NCI-H345 (cell line): ENCODE measurements around the gene TMEM151A.
"Not testable (repeated sequence)": the region's sequence is repeated elsewhere in the genome, so short reads cannot be mapped to it uniquely, and the experiment has no call there.

Experiments
- DNase-seq: peaks from one replicate; lab custom pipeline; 2025; lab: John Stamatoyannopoulos, UW

Gene TMEM151A

DNA sequence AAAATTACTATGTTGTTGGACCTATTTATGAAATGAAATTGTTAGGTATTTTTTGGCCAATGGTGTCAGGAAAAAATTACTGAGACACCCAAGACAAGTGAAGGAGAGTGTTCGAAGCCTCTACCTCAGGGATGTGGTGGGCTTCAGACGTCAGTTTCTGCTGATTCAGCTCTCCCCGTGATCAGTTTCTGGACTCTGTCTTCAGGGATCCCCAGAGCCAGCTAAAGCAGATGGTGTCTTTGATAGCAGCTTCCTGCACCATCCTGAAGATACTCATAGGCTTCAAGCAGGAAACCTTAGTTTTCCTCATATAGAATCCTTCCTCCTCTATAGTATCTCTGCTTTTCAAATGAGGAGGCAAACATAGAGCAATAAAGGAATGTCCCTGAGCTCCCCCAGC, 17.8 kb downstream of the TMEM151A start:
- DNase-seq = no peak

- DNase-seq = no peak
Measured at GRCh38 chr11:66310324-66310723, 18.6 kb downstream of the TMEM151A start.

DNA sequence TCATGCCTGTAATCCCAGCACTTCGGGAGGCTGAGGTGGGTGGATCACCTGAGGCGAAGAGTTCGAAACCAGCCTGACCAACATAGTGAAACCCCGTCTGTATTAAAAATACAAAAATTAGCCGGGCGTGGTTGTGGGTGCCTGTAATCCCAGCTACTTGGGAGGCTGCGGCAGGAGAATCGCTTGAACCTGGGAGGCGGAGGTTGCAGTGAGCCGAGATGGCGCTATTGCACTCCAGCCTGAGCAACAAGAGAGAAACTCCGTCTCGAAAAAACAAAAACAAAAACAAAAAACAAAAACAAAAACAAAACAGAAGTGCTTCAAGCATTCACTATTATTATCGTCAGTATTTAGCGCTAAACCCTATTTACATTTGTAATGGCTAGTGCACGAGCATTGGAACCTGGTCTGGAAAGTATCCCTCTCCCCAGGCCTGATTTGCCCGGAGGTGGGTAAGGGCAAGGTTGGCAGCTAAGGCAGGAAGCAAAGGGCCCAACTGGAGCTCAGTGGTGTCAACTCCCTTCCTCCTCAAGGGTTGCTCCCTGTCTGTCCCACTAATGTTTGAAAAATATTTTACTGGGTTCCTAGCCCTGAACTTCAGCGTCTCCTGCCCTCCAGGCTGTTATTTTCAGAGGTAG, 19.2 kb downstream of the TMEM151A start:
- not testable (repeated sequence) for DNase-seq

DNA sequence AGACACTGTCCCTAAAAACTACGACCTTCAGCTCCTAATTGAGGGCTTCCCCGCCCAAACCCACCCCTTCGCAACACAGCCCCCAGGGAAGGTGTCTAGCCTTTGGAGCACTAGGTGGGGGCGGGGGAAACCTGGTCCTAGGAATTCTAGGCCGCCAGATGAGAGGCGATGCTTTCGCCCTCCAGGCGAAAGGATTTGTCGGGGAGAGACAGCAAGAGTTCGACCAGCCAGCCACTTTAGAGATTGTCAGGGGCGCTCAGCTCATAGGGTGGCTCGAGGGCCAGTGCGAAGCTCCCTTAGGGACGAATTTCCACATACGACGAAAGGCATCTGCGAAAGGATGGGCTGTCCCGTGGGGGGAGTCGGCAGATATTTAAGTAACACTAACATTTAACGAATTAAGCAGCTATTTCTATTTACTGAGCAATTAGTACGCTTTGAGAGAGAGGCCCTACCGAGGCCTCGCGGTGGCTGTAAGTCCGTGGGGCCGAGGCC, 19.8 kb downstream of the TMEM151A start:
- DNase-seq = no peak

DNA sequence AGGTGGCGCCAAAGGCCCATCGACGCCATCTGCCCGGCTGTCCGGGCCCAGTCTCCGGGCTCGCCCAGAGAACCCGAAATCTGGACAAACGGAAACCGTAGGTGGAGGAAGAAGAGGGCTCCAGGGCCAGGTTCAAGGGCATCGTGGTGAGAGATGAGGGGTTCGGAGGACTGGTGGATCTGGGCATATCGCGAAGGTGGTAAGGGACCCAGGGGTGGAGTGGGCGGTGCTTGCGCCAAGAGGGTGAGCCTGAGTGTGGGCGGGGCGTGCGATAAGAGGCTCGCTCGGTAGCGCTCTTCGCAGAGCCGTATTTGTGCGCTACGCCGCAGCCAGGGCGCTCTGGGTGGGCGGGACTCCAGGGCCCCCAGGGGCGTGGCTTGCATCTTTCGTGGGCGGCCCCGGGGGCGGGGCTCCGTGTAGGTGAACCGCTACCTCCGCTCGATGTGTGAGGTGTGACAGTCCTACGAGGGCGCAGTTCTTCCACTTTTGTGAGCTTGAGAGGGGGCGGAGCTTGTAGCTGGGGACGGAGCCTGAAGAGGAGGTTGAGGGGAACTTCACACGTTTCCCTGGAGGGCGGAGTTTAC, 20.4 kb downstream of the TMEM151A start:
- DNase-seq = peak; percentile 97

DNA sequence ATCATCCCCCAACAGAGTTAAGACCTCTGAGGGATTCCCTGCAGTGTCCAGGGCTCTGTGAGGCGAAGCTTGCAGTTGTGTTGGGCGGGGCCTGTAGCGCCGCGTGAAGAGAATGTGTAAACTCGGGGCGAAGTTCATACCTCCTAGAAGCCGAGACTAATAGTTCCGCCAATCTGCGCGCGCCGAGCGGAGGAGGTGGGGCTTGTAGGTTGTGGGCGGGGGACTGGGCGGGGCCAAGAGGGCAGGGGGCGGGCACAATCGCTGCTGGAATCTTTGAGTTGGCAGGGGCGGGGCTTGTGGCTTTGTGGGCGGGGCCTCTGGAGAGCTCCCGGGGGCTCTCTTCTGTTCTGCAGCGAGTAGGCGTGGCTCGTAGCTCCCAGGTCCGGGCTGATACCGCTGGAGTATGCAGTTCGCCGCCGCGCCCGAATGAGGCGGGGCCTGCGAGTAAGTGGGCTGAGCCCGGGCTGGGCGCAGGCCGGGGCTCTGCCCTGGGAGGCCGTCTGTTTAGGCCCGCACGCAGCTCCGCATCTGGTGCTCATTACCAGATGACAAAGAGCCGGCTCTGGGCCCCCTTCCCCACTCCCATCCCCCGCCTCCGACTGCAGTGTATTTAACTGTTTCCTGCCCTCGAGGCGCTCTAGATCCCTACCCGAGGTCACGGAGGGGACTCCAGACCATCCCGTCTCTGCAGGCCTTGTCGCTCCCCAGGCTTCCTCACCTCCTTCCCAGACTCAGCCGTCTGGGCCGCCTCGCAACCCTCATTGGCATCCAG, 21.0 kb downstream of the TMEM151A start:
- peak; percentile 97 for DNase-seq

DNA sequence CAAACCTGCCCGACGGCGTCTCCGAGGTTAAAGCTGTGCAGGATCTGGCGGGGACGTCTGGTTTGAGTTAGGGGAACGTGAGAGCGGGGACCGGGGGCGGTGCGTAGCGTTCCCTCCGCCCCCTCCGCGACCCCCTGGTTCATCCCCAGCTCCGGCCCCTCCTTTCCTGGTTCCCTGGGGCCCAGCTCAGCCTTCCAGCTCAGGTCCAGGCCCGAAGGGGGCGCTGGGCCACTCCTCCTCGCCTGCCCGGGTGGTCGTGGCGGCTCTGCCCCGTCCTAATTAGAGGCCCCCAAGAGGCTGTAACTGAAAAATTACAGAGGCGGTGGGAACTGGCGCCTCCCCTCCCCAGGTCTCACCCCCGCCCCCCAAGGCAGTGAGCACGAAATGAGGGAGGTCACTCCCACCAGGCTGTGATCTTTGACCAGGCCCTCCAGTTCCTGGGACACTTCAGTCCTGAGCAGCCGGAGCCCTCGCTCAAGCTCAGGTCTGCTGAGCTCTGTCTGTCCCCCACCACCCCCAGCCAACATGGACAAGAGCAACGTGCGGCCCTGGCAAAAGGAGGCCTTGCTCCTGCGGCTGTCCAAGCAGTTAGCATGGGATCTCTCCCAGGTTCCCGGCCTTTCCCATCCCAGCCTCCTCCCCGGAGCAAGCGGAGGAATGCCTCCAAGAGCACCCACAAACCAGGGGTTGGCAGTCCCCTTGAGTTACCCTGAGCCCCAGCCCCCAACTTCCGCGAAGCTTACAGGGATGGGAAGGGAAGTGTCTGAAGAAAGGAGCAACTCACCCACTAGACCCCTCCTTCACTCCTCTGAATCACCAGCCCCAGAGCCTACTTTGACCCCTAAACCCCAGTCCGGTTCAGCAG, 21.9 kb downstream of the TMEM151A start:
- DNase-seq = no peak

- no peak for DNase-seq
Measured at GRCh38 chr11:66314186-66314501, 22.4 kb downstream of the TMEM151A start.

DNA sequence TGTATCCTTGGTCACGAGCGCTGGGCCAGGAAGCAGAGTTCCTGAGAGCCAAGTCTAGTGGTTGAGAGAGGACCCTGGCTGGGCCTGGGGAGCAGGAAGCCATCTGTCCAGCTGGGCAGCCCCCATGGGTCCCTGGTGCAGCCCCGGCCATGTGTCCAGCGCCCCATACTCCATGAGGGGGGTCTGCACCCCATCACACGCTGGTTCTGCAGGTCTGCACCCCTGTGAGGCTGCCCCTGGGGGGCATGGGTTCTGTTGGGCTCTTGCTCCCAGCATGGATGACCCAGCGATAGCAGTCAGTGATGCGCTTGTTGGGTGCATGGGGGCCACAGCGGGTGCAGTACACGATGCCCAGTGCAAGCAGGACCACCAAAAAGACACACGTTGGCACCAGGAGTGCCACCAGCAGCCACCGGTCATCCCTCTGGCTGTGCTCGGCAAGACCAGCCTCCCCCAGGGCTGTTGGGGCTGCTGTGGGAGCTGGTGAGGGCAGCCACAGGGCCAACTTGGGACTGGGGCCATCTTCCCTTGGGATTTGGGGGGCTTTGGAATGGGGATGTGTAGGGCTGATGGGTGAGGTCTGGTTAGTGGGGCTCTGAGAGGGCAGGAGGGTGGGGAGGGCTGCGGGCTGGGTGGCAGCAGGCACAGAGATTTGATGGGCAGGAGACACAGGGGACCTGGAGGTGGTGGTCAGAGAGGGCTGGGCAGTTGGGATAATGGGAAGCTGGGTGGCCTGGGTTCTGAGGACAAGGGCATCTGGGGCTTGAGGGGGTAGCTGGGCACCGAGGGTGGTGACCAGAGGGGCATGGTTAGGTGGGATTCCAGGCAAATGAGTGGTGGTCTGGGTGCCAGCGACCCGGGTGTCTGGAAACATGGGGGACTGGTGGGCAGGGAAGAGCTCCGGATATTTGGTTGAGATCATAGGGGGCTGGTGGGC, 23.1 kb downstream of the TMEM151A start:
- DNase-seq = no peak

- DNase-seq = no peak
Measured at GRCh38 chr11:66315498-66315885, 23.8 kb downstream of the TMEM151A start.

DNA sequence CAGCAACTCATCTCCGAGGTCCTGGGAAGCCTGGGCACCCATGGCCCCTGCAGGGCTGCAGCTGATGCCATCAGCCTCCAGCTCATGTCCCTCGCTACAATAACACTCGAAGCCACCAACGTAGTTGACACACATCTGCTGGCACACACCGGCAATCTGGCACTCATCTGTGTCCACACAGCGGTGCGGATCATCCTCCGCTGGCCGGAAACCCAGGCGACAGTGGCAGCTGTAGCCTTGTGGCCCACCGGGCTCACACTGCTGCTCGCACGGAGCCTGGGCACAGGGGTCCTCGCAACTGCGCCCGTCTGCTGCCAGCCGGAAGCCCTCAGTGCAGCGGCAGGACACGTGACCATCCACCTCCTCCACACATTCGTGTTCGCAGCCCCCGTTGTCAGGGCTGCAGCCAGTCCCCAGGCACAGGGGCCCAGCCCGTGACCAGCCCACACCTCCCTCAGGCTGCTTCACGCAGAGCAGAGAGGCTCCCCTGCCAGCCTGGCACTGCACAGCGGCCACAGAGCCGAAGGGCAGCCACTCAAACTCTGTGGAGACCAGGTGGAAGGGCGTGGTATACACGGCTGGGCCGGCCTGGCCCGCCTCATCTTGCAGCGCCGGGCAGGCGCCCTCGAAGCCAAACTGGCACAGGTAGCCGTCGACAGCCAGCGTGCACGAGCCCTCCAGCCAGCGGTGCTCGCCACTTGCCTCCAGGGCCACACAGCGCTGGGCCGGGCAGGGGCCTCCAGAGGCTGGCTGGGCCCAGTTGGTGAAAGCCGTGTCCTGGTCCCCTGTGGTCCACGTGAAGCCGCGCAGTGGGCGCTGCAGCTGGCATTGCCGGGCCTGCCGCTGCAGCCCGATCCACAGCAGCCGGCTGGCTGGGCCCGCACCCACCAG, 24.5 kb downstream of the TMEM151A start:
- DNase-seq = no peak

GRCh38 chr11:66316849-66317251, 25.2 kb downstream of the TMEM151A start, which contains the start of gene CD248:
CD248 (minus strand) TSS chr11:66317044; CDS start chr11:66317027, 17 bp downstream.
- DNase-seq = no peak

DNA sequence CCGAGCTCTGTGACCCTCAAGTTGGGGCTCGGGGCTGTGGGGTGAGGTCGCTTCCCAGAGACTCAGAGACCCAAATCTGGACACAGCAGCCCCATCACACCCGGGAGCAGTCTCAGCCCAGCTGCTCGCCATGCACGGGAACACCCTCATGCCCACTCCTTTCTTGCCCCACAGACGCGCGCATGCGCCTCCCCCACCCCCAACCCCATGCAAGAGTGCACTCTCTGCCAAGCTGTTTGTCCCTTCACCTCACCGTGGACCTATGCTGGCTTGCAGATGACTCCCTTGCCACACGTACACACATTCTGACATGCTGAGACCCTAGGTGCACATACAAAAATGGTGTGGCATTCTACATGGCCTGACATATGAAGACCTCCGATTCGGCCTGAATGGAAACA, 25.6 kb downstream of the TMEM151A start:
- DNase-seq = no peak

GRCh38 chr11:66317723-66318599, 26.3 kb downstream of the TMEM151A start:
- DNase-seq = no peak

DNA sequence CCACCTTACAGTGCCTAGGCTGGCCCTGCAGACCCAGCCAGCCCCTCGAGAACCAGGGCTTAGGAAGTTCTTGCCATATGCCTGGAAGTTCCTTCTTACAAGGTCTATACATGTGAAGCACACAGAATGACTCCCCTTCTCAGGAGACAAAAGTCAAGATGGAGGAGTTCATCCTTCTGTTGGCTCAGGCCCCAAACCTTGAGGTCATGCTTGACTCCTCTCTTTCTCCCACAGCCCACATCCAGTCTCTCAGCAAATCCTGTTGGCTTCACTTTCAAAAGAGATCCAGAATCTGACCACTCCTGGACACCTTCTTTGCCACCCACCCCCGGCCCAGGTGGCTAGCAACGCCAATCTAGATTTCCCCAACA, 26.9 kb downstream of the TMEM151A start:
- DNase-seq = no peak

GRCh38 chr11:66320289-66320688, 28.6 kb downstream of the TMEM151A start:
- not testable (repeated sequence) for DNase-seq

GRCh38 chr11:66320748-66321147, 29.1 kb downstream of the TMEM151A start:
- not testable (repeated sequence) for DNase-seq

- no peak for DNase-seq
Measured at GRCh38 chr11:66321606-66322005, 29.9 kb downstream of the TMEM151A start.
